ENCODE results near the gene PBOV1. TPM values are rescaled to one million over a fixed set of nuclear protein-coding genes. Genes with fewer than 3 reads are reported as not detected.

PBOV1 gene
- total and polyA plus RNA-seq, 2 experiments from 2014 or later, result not detected

- Histone ChIP-seq H2AFZ (no peak overlapping the region), H3K4me2 (no peak overlapping the region), H3K9me2 (replicated peaks; ENCODE audit: insufficient read depth) (no peaks in the 10 kb centered on the region), H3K36me3 (replicated peaks; ENCODE audit: insufficient read depth, low read depth) (no peaks in the 10 kb centered on the region), H3K79me2 (no peaks in the 10 kb centered on the region), H4K20me1 (ENCODE audit: insufficient read depth, poor library complexity, severe bottlenecking) (no peaks in the 10 kb centered on the region), H3K4me3 (no peak overlapping the region), H3K4me1 (ENCODE audit: insufficient read depth) (peaks cover under 1% of the 10 kb centered on the region), H3K27me3 (no peaks in the 10 kb centered on the region), H3K9me3 (ENCODE audit: low read depth) (no peaks in the 10 kb centered on the region), H3K27ac (no peak overlapping the region)
- 67% methylated on average over 8 of the region's 8 CpGs for WGBS (ENCODE audit: low lambda C conversion rate, missing lambda C conversion rate)
- TF ChIP-seq EZH2 (IDR thresholded peaks at IDR 0.05; ENCODE audit: borderline replicate concordance) (no peak), EZH2phosphoT487 (IDR thresholded peaks at IDR 0.05; ENCODE audit: low read depth, severe bottlenecking, unreplicated experiment) (no peak)
- DNase-seq (ENCODE audit: low spot score), result no peak
Observed at GRCh38 chr6:138182939-138183789, 35.1 kb downstream of the PBOV1 start.

DNA sequence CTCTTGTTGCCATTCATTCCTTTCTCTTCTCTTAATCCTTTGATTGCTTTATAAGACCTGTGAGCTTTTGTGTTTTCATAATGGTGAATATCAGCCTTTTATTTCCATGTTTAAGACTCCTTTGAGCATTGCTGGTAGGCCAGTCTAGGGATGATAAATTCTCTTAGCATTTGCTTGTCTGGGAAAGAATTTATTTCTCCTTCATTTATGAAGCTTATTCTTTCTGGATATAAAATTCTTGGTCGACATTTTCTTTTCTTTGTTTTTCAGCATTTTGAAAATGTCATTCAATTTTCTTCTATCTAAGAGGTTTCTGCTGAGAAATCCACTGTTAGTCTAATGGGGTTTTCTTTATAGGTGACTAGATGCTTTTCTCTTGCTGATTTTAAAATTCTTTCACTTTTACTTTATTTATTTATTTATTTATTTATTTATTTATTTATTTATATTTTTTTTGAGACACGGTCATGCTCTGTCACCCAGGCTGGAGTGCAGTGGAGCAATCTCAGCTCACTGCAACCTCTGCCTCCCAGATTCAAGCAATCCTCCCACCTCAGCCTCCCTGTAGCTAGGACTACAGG is 41.5 kb downstream of the PBOV1 start:
- Histone ChIP-seq H3K27me3 (no peaks in the 10 kb centered on the region), H3K9me2 (replicated peaks; ENCODE audit: insufficient read depth) (no peaks in the 10 kb centered on the region), H3K4me1 (ENCODE audit: insufficient read depth) (no peaks in the 10 kb centered on the region), H3K36me3 (replicated peaks; ENCODE audit: insufficient read depth, low read depth) (no peaks in the 10 kb centered on the region), H3K79me2 (no peaks in the 10 kb centered on the region), H2AFZ (no peak overlapping the region), H4K20me1 (ENCODE audit: insufficient read depth, poor library complexity, severe bottlenecking) (no peaks in the 10 kb centered on the region), H3K27ac (no peak overlapping the region), H3K4me2 (no peak overlapping the region), H3K9me3 (ENCODE audit: low read depth) (peaks cover 9% of the 10 kb centered on the region), H3K4me3 (no peak overlapping the region)
- no peak for TF ChIP-seq CTCF (IDR thresholded peaks at IDR 0.05; ENCODE audit: poor library complexity)
- TF ChIP-seq EZH2 (IDR thresholded peaks at IDR 0.05; ENCODE audit: borderline replicate concordance), result no peak
- TF ChIP-seq EZH2phosphoT487 (IDR thresholded peaks at IDR 0.05; ENCODE audit: low read depth, severe bottlenecking, unreplicated experiment), result no peak
- 94% methylated on average over 2 of the region's 2 CpGs for WGBS (ENCODE audit: low lambda C conversion rate, missing lambda C conversion rate)
- DNase-seq (ENCODE audit: low spot score), result no peak

- 87% methylated on average over 2 of the region's 2 CpGs for WGBS (ENCODE audit: low lambda C conversion rate, missing lambda C conversion rate)
- no peaks in the 10 kb centered on the region for H3K4me1 ChIP-seq (ENCODE audit: insufficient read depth)
- no peak overlapping the region for H2AFZ ChIP-seq
- no peaks in the 10 kb centered on the region for H3K36me3 ChIP-seq (replicated peaks; ENCODE audit: insufficient read depth, low read depth)
- H3K27me3 ChIP-seq, result no peaks in the 10 kb centered on the region
- DNase-seq (ENCODE audit: low spot score), result no peak
- TF ChIP-seq EZH2 (IDR thresholded peaks at IDR 0.05; ENCODE audit: borderline replicate concordance), result no peak
- TF ChIP-seq CTCF (IDR thresholded peaks at IDR 0.05; ENCODE audit: poor library complexity), result no peak
- TF ChIP-seq EZH2phosphoT487 (IDR thresholded peaks at IDR 0.05; ENCODE audit: low read depth, severe bottlenecking, unreplicated experiment), result no peak
- H3K27ac ChIP-seq, result no peak overlapping the region
- H3K9me3 ChIP-seq (ENCODE audit: low read depth), result peaks cover 9% of the 10 kb centered on the region
- no peaks in the 10 kb centered on the region for H3K9me2 ChIP-seq (replicated peaks; ENCODE audit: insufficient read depth)
- no peaks in the 10 kb centered on the region for H3K79me2 ChIP-seq
- H4K20me1 ChIP-seq (ENCODE audit: insufficient read depth, poor library complexity, severe bottlenecking), result no peaks in the 10 kb centered on the region
- H3K4me3 ChIP-seq, result no peak overlapping the region
- H3K4me2 ChIP-seq, result no peak overlapping the region
Observed at GRCh38 chr6:138175596-138175995, 42.7 kb downstream of the PBOV1 start.

Other genes with a start within 250 kb of the PBOV1 start
- 81.8 and 85.2 TPM in 2 replicates for gene PERP, start 111.1 kb downstream of the PBOV1 start, total RNA-seq
- gene PERP, start 111.1 kb downstream of the PBOV1 start, polyA plus RNA-seq, result 90.2 and 104 TPM in 2 replicates
- 3.9 and 4.1 TPM in 2 replicates for gene ARFGEF3, start 56.6 kb downstream of the PBOV1 start, total RNA-seq
- 0.83 and 1.1 TPM in 2 replicates for gene ARFGEF3, start 56.6 kb downstream of the PBOV1 start, polyA plus RNA-seq
- not detected in 2 replicates for gene SMIM28, start 159.4 kb upstream of the PBOV1 start, total RNA-seq
- not detected in 2 replicates for gene SMIM28, start 159.4 kb upstream of the PBOV1 start, polyA plus RNA-seq
- 12.2 and 21.6 TPM in 2 replicates for gene HEBP2, start 185.7 kb upstream of the PBOV1 start, total RNA-seq
- gene HEBP2, start 185.7 kb upstream of the PBOV1 start, polyA plus RNA-seq, result 79.0 and 81.3 TPM in 2 replicates